ENCODE data around the gene USP14. TPM values are rescaled to one million over a fixed set of nuclear protein-coding genes. Genes with fewer than 3 reads are reported as not detected.

The USP14 gene
- total RNA-seq, 1 donor from 2014 or later = 92.4 TPM

DNA sequence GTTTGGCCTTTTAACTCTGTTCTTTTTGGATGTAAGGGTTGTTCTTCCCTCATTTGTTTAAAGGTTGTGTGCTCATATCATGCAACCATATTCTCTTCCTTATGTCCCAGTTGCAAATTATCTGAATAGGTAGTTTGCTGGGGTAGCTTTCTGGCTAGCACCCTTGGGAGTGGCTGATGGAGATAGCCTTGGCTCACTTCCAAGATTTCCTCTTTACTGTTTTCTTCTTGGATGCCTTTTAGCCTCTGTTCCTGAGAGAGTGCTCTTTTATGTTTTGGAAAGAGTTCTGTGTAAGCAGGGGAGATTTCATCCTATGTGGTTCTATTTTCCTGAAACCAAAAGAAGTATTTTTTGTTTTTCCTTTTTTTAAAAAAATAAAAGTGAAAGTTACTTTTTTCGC lies 25.4 kb downstream of the USP14 start:
- no peaks in the 10 kb centered on the region for H3K27me3 Mint-ChIP-seq (ENCODE audit: unreplicated experiment)
- H3K36me3 Mint-ChIP-seq (ENCODE audit: unreplicated experiment) = no peaks in the 10 kb centered on the region
- TF ChIP-seq, protein P1, sequence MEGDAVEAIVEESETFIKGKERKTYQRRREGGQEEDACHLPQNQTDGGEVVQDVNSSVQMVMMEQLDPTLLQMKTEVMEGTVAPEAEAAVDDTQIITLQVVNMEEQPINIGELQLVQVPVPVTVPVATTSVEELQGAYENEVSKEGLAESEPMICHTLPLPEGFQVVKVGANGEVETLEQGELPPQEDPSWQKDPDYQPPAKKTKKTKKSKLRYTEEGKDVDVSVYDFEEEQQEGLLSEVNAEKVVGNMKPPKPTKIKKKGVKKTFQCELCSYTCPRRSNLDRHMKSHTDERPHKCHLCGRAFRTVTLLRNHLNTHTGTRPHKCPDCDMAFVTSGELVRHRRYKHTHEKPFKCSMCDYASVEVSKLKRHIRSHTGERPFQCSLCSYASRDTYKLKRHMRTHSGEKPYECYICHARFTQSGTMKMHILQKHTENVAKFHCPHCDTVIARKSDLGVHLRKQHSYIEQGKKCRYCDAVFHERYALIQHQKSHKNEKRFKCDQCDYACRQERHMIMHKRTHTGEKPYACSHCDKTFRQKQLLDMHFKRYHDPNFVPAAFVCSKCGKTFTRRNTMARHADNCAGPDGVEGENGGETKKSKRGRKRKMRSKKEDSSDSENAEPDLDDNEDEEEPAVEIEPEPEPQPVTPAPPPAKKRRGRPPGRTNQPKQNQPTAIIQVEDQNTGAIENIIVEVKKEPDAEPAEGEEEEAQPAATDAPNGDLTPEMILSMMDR (IDR thresholded peaks at IDR 0.05; ENCODE audit: partially characterized antibody, unreplicated experiment) = no peak
- DNase-seq = no peak
- no peaks in the 10 kb centered on the region for H3K9me3 Mint-ChIP-seq (ENCODE audit: unreplicated experiment)
- peak overlapping the region; percentile 77 for H3K27ac Mint-ChIP-seq (ENCODE audit: unreplicated experiment)
- H3K4me3 Mint-ChIP-seq (ENCODE audit: unreplicated experiment) = peak overlapping the region; percentile 65
- H3K4me1 Mint-ChIP-seq (ENCODE audit: low read depth, unreplicated experiment) = peaks cover 13% of the 10 kb centered on the region

DNA sequence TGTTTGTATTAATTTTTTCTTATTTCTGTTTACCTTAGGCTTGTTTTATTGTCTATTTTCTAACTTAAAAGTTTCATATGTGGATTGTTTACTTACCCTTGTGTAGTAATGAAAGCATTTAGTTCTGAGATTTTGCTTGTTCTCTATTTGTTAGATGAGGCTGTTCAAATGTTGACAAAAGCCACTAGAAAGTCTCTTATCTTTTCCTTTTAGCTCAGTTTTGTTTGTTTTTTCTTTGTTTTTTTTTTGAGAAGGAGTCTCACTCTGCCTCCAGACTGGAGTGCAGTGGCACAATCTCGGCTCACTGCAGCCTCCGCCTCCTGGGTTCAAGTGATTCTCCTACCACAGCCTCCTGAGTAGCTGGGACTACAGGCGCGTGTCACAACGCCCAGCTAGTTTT lies 30.9 kb downstream of the USP14 start:
- no peaks in the 10 kb centered on the region for H3K9me3 Mint-ChIP-seq (ENCODE audit: unreplicated experiment)
- TF ChIP-seq, protein P1 (IDR thresholded peaks at IDR 0.05; ENCODE audit: partially characterized antibody, unreplicated experiment) = no peak
- no peaks in the 10 kb centered on the region for H3K27me3 Mint-ChIP-seq (ENCODE audit: unreplicated experiment)
- H3K36me3 Mint-ChIP-seq (ENCODE audit: unreplicated experiment) = no peaks in the 10 kb centered on the region
- H3K4me3 Mint-ChIP-seq (ENCODE audit: unreplicated experiment) = no peak overlapping the region
- no peaks in the 10 kb centered on the region for H3K4me1 Mint-ChIP-seq (ENCODE audit: low read depth, unreplicated experiment)
- H3K27ac Mint-ChIP-seq (ENCODE audit: unreplicated experiment) = no peak overlapping the region
- DNase-seq = no peak

DNA sequence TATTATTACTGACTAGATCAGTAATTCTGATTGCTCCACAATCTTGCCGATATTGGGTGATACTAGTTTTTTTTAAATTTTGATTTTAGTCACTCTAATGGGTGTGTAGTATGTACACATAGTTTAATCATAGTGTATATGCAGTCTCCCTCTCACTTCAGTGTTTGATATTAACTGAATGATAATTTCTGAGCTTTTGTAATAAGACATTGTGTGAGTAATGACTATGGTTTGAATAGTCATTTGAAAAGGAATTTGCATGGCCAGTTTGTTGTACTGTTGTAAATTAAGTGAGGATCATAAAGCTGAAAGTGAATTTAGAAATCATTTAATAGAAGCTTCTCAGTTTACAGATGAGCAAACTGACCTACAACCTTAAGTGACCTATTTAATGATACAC lies 33.4 kb downstream of the USP14 start:
- DNase-seq = no peak
- peaks cover 7% of the 10 kb centered on the region for H3K36me3 Mint-ChIP-seq (ENCODE audit: unreplicated experiment)
- no peak overlapping the region for H3K27ac Mint-ChIP-seq (ENCODE audit: unreplicated experiment)
- H3K4me3 Mint-ChIP-seq (ENCODE audit: unreplicated experiment) = no peak overlapping the region
- TF ChIP-seq, protein P1 (IDR thresholded peaks at IDR 0.05; ENCODE audit: partially characterized antibody, unreplicated experiment) = no peak
- peaks cover 3% of the 10 kb centered on the region for H3K4me1 Mint-ChIP-seq (ENCODE audit: low read depth, unreplicated experiment)
- H3K9me3 Mint-ChIP-seq (ENCODE audit: unreplicated experiment) = no peaks in the 10 kb centered on the region
- no peaks in the 10 kb centered on the region for H3K27me3 Mint-ChIP-seq (ENCODE audit: unreplicated experiment)

DNA sequence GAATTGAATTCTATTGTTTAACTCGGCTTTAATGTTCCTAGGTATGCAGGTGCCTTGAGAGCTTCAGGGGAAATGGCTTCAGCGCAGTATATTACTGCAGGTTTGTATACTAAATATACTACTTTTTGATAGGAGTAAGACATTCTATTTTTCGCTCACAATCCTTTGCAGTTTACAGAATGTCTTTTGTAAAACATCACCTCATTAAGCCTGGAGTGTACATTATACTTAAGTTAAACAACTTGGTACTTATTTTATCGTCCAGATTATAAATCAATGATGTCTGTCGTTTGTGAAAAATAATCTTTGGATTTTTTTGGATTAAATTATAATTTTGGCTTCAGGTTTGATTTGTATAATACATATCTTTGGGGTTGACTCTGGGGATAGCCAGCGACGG lies 34.4 kb downstream of the USP14 start:
- DNase-seq = no peak
- Mint-ChIP-seq H3K27ac (ENCODE audit: unreplicated experiment) (no peak overlapping the region), H3K36me3 (ENCODE audit: unreplicated experiment) (peaks cover 7% of the 10 kb centered on the region), H3K9me3 (ENCODE audit: unreplicated experiment) (no peaks in the 10 kb centered on the region), H3K4me1 (ENCODE audit: low read depth, unreplicated experiment) (peaks cover 7% of the 10 kb centered on the region), H3K27me3 (ENCODE audit: unreplicated experiment) (peaks cover 2% of the 10 kb centered on the region), H3K4me3 (ENCODE audit: unreplicated experiment) (no peak overlapping the region)
- TF ChIP-seq, protein P1 (IDR thresholded peaks at IDR 0.05; ENCODE audit: partially characterized antibody, unreplicated experiment) = no peak

DNA sequence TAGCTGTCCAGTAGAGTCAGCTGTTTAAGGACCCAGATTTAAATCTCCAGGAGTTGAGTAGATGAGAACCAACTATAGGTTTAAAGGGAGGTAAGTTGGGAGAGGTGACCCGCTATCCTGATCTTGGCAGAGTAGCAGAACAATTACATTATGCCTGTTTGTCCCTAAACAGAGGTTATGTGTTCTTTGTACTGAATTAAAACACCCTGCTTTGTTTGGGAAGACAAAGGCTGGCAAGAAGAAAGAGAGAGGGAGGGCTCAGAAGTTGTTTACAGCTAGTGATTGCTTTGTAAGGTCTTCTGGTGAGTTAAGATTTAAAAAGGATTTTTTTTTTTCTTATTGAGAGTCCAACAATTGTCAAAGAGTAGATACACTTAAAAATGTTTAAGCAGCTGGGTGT lies 37.3 kb downstream of the USP14 start:
- Mint-ChIP-seq H3K4me3 (ENCODE audit: unreplicated experiment) (no peak overlapping the region), H3K4me1 (ENCODE audit: low read depth, unreplicated experiment) (peaks cover 7% of the 10 kb centered on the region), H3K9me3 (ENCODE audit: unreplicated experiment) (no peaks in the 10 kb centered on the region), H3K27ac (ENCODE audit: unreplicated experiment) (no peak overlapping the region), H3K36me3 (ENCODE audit: unreplicated experiment) (peaks cover 7% of the 10 kb centered on the region), H3K27me3 (ENCODE audit: unreplicated experiment) (peaks cover 2% of the 10 kb centered on the region)
- no peak for DNase-seq
- TF ChIP-seq, protein P1 (IDR thresholded peaks at IDR 0.05; ENCODE audit: partially characterized antibody, unreplicated experiment) = no peak
